Left ventricle myocardium inferior (tissue), 1 donor: Measurements from ENCODE around the gene OR1I1. TPM values are rescaled to one million over a fixed set of nuclear protein-coding genes. Genes with fewer than 3 reads are reported as not detected.
A peak's percentile ranks its signal among the peaks of the same experiment; 100 is the strongest.

ENCODE experiments used
- DNase-seq: peaks from one replicate; pipeline ENCODE4 v3.0.0-alpha.2; 2020
- H3K27ac ChIP-seq: fragments of 200-600 bp; replicated peaks from 2 replicates; pipeline ENCODE4 v1.8.0; 2021
- H3K27me3 ChIP-seq: fragments of 200-600 bp; 2 replicates; pipeline ENCODE4 v1.8.0; 2021; ENCODE audit warnings: low read depth
- H3K36me3 ChIP-seq: fragments of 200-600 bp; 2 replicates; pipeline ENCODE4 v1.8.0; 2021
- H3K4me1 ChIP-seq: fragments of 200-600 bp; 2 replicates; pipeline ENCODE4 v1.8.0; 2021
- H3K4me3 ChIP-seq: fragments of 200-600 bp; 2 replicates; pipeline ENCODE4 v1.8.0; 2021; ENCODE audit warnings: mild to moderate bottlenecking, moderate library complexity
- H3K9me3 ChIP-seq: fragments of 200-600 bp; replicated peaks from 2 replicates; pipeline ENCODE4 v1.8.0; 2021
- CTCF ChIP-seq: fragments of 200-600 bp; IDR thresholded peaks from 2 replicates; pipeline ENCODE4 v1.8.0; 2021; ENCODE audit warnings: antibody characterized with exemption, mild to moderate bottlenecking, borderline replicate concordance
- intact Hi-C: fragments of 100-400 bp; cut with micrococcal nuclease; formaldehyde crosslinking; loops from one replicate; pipeline ENCODE4 v1.11.0; 2022
- total RNA-seq: library from RNA; stranded (reverse); fragmentation: NEBNext Ultra II Directional; extraction: Animal tissue kit (Norgen Biotek cat#: 25700); gene quantifications from one replicate; pipeline ENCODE4 v1.2.1, GENCODE V29; 2021
- donor health status: DM: no; HTN: yes; CAD: no; lungs with severe emphysema.

The OR1I1 gene
- total RNA-seq, 1 donor from 2014 or later = not detected

GRCh38 chr19:15124572-15125231 lies 42.7 kb downstream of the OR1I1 start:
- Histone ChIP-seq H3K36me3 (peaks cover 37% of the 10 kb centered on the region), H3K27ac (peak overlapping the region; percentile 96), H3K4me1 (peaks cover 31% of the 10 kb centered on the region), H3K9me3 (no peaks in the 10 kb centered on the region), H3K4me3 (peak overlapping the region; percentile 75), H3K27me3 (no peaks in the 10 kb centered on the region)
- TF ChIP-seq CTCF = no peak
- no peak for DNase-seq
- intact Hi-C loops = no loop called here

GRCh38 chr19:15125232-15126067 lies 43.4 kb downstream of the OR1I1 start:
- H3K27ac ChIP-seq = peak overlapping the region; percentile 96
- H3K4me3 ChIP-seq = peak overlapping the region; percentile 75
- H3K27me3 ChIP-seq = no peaks in the 10 kb centered on the region
- peak; percentile 99 for DNase-seq
- intact Hi-C loops = no loop called here
- H3K36me3 ChIP-seq = peaks cover 30% of the 10 kb centered on the region
- peaks cover 31% of the 10 kb centered on the region for H3K4me1 ChIP-seq
- H3K9me3 ChIP-seq = no peaks in the 10 kb centered on the region
- no peak for TF ChIP-seq CTCF

- Histone ChIP-seq H3K9me3 (no peaks in the 10 kb centered on the region), H3K36me3 (peaks cover 21% of the 10 kb centered on the region), H3K4me1 (peaks cover 31% of the 10 kb centered on the region), H3K4me3 (peak overlapping the region; percentile 75), H3K27me3 (no peaks in the 10 kb centered on the region), H3K27ac (peak overlapping the region; percentile 96)
- intact Hi-C loops = no loop called here
- DNase-seq = no peak
- TF ChIP-seq CTCF = no peak
Observed at GRCh38 chr19:15126131-15126910, 44.3 kb downstream of the OR1I1 start.

- Histone ChIP-seq H3K4me1 (peaks cover 25% of the 10 kb centered on the region), H3K9me3 (no peaks in the 10 kb centered on the region), H3K27ac (no peak overlapping the region), H3K4me3 (no peak overlapping the region), H3K27me3 (no peaks in the 10 kb centered on the region), H3K36me3 (peaks cover 2% of the 10 kb centered on the region)
- DNase-seq = no peak
- intact Hi-C loops = no loop called here
- no peak for TF ChIP-seq CTCF
Observed at GRCh38 chr19:15128162-15128770, 46.3 kb downstream of the OR1I1 start.
